Adrenal gland (tissue), 12 donors: ENCODE data around the gene CDH4. TPM values are rescaled to one million over a fixed set of nuclear protein-coding genes. Genes with fewer than 3 reads are reported as not detected.

ENCODE experiments used
- DNase-seq, 7 donors: peaks; one replicate each; pipeline ENCODE4 v3.0.0-alpha.2; 2019 to 2020
- H3K27ac ChIP-seq, 5 donors: fragments of 200-600 bp; sonication (generic) in 4 of 5; 1 replicate in 3 of 5; 2 replicates in 2 of 5; pipeline versions ENCODE4 v1.5.1 to v1.8.0; 2016 to 2020; ENCODE audit warnings: mild to moderate bottlenecking in 1 of 5
- H3K27me3 ChIP-seq: fragments of 200-600 bp; 2 replicates; pipeline ENCODE4 v1.8.0; 2021
- H3K36me3 ChIP-seq, 2 donors: fragments of 200-600 bp; replicated peaks in 1 of 2; 1 replicate in 1 of 2; 2 replicates in 1 of 2; pipeline versions ENCODE4 v1.5.1 to v1.8.0; 2018 to 2022
- H3K4me1 ChIP-seq, 2 donors: fragments of 200-600 bp; replicated peaks in 1 of 2; 1 replicate in 1 of 2; 2 replicates in 1 of 2; pipeline versions ENCODE4 v1.5.1 to v1.8.0; 2018 to 2021
- H3K4me3 ChIP-seq, 4 donors: fragments of 200-600 bp; sonication (generic) in 3 of 4; one replicate each; pipeline ENCODE4 v1.5.1; 2016 to 2018
- H3K9me3 ChIP-seq, 3 donors: fragments of 200-600 bp; sonication (generic) in 1 of 3; replicated peaks in 1 of 3; 1 replicate in 2 of 3; 2 replicates in 1 of 3; pipeline versions ENCODE4 v1.5.1 to v1.8.0; 2016 to 2021
- POLR2A ChIP-seq, 2 donors: fragments of 450-650 bp; IDR thresholded peaks; one replicate each; pipeline ENCODE4 v1.6.1; 2017; ENCODE audit warnings: antibody characterized with exemption in 2 of 2, mild to moderate bottlenecking in 2 of 2, moderate library complexity in 1 of 2
- WGBS, 4 donors: extraction: QIAGEN DNeasy Blood & Tissue Kit in 2 of 4; methylation state at CpG; one replicate each; pipeline versions ENCODE4 v1.1.5 to v1.1.7; 2013 to 2017; 5-methylcytosine and 5-hydroxymethylcytosine counted together
- intact Hi-C, 2 donors: fragments of 100-400 bp; cut with DNase I; formaldehyde crosslinking; loops; one replicate each; pipeline versions ENCODE4 v1.14.1 to v1.15.0; 2022 to 2023
- polyA plus RNA-seq, 3 donors: library from polyadenylated mRNA; stranded (reverse); fragments of 200-250 nt in 2 of 3; fragments of 350-450 nt in 1 of 3; fragmentation: Illumina TruSeq in 1 of 3; extraction: RNeasy Lipid Tissue Mini Kit (QIAGEN cat#74804) in 1 of 3; gene quantifications; one replicate each; pipeline ENCODE4 v1.2.3, GENCODE V29; 2013 to 2014
- total RNA-seq, 9 donors: library from RNA; depleted of rRNA in 4 of 9; stranded (reverse); fragments of >200 nt in 4 of 9; fragments of 120-200 nt in 1 of 9; fragmentation: NEBNext Ultra II Directional in 1 of 9; extraction: Animal tissue kit (Norgen Biotek cat#: 25700) in 1 of 9; gene quantifications; one replicate each; pipeline versions ENCODE4 v1.1.0 to v1.2.4, GENCODE V29; 2013 to 2023
- TF ChIP-seq, protein P1 (sequence below), 6 experiments: fragments of 450-650 bp in 4 of 6; fragments of 200-600 bp in 2 of 6; sonication (generic) in 1 of 6; IDR thresholded peaks; 1 replicate in 5 of 6; 2 replicates in 1 of 6; pipeline versions ENCODE4 v1.5.1 to v1.8.0; 2016 to 2021; ENCODE audit warnings: antibody characterized with exemption in 6 of 6, mild to moderate bottlenecking in 2 of 6, moderate library complexity in 1 of 6
- donor health status: healthy with polysubstance abuse.
- donor health status: Bipolar disorder and iron deficiency.
- donor health status: DM: yes; HTN: yes; CAD: no.
- donor health status: DM: no; HTN: no; CAD: no.
- donor health status: DM: no; HTN: no; CAD: no.
- donor health status: DM: yes; HTN: yes; CAD: no.

CDH4 gene
- total and polyA plus RNA-seq, 12 donors = 0.08 to 0.53 (median 0.20) TPM; not detected in 3

GRCh38 chr20:61408951-61409740, 157.1 kb downstream of the CDH4 start:
- DNase-seq = no peak
- H3K4me1 ChIP-seq = no peaks in the 10 kb centered on the region
- TF ChIP-seq, protein P1, sequence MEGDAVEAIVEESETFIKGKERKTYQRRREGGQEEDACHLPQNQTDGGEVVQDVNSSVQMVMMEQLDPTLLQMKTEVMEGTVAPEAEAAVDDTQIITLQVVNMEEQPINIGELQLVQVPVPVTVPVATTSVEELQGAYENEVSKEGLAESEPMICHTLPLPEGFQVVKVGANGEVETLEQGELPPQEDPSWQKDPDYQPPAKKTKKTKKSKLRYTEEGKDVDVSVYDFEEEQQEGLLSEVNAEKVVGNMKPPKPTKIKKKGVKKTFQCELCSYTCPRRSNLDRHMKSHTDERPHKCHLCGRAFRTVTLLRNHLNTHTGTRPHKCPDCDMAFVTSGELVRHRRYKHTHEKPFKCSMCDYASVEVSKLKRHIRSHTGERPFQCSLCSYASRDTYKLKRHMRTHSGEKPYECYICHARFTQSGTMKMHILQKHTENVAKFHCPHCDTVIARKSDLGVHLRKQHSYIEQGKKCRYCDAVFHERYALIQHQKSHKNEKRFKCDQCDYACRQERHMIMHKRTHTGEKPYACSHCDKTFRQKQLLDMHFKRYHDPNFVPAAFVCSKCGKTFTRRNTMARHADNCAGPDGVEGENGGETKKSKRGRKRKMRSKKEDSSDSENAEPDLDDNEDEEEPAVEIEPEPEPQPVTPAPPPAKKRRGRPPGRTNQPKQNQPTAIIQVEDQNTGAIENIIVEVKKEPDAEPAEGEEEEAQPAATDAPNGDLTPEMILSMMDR (IDR thresholded peaks at IDR 0.05) = no peak
- TF ChIP-seq POLR2A (IDR thresholded peaks at IDR 0.05) = no peak
- intact Hi-C loops = no loop called here
- no peak overlapping the region for H3K27ac ChIP-seq
- WGBS, 4 donors = 71 to 73% (median 71%) methylated on average over 20 of the region's 20 CpGs
- H3K9me3 ChIP-seq = no peaks in the 10 kb centered on the region
- H3K27me3 ChIP-seq = no peaks in the 10 kb centered on the region
- no peaks in the 10 kb centered on the region for H3K36me3 ChIP-seq
- no peak overlapping the region for H3K4me3 ChIP-seq

- 82 to 88% (median 84%) methylated on average over 2 to 4 of the region's 4 CpGs for WGBS, 4 donors
- intact Hi-C loops = no loop called here
These were observed 159.7 kb downstream of the CDH4 start for GRCh38 chr20:61411743-61412142.

DNA sequence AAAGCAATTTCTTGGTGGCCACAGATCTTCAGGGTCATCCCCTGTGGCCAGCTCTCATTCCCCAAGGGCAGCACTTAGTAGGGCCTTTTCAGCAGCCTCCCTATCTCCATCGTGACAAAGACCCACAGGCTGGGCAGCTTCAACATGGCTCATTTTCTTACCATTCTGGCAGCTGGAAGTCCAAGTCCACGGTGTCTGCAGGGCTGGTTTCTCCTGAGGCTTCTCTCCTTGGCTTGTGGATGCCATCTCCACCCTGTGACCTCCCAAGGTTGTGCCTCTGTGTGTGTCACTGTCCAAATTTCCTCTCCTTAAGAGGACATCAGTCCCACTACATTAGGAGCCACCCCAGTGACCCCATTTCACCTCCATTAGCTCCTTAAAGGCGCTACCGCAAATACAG, 161.7 kb downstream of the CDH4 start:
- no peak overlapping the region for H3K27ac ChIP-seq
- H3K36me3 ChIP-seq = no peaks in the 10 kb centered on the region
- H3K9me3 ChIP-seq = no peaks in the 10 kb centered on the region
- intact Hi-C loops = no loop called here
- WGBS, 4 donors = 81 to 92% (median 88%) methylated on average over 4 of the region's 4 CpGs
- H3K27me3 ChIP-seq = no peaks in the 10 kb centered on the region
- H3K4me1 ChIP-seq = no peaks in the 10 kb centered on the region
- no peak overlapping the region for H3K4me3 ChIP-seq
- TF ChIP-seq, protein P1 (IDR thresholded peaks at IDR 0.05) = no peak
- TF ChIP-seq POLR2A (IDR thresholded peaks at IDR 0.05) = no peak
- no peak for DNase-seq

More at GRCh38 chr20:61411743-61412142, 159.7 kb downstream of the CDH4 start:
- Histone ChIP-seq H3K27ac (no peak overlapping the region), H3K27me3 (no peaks in the 10 kb centered on the region), H3K4me3 (no peak overlapping the region), H3K9me3 (no peaks in the 10 kb centered on the region), H3K4me1 (no peaks in the 10 kb centered on the region), H3K36me3 (no peaks in the 10 kb centered on the region)
- no peak for TF ChIP-seq POLR2A (IDR thresholded peaks at IDR 0.05)
- TF ChIP-seq, protein P1 (IDR thresholded peaks at IDR 0.05) = no peak
- no peak for DNase-seq

DNA sequence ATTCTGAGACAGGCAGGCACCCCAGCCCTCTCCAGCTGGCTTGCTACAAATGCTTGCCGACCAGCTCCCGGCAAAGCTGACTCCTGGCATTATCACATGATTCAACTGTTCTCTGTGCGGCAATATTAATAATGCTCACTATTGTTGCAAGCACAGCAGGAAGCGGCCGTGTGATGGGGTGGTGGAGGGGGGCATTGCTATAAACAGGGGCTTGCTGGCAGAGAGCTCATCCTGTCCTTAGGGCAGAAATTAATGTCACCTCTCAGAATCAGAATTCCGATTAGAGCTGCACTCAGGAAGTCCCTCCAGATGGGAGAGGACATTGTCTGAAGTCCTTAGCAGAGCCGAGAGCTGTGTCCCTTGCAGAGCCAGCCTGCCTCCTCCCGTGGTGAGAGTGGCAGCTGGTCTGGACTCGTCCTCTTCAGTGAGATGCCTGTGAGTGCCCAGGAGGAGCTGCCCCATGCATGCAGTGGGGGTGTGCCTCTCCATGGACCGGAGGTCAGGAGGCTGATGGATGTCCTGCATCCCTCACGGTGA, 162.5 kb downstream of the CDH4 start:
- TF ChIP-seq, protein P1 (IDR thresholded peaks at IDR 0.05) = no peak
- no peak for TF ChIP-seq POLR2A (IDR thresholded peaks at IDR 0.05)
- no peaks in the 10 kb centered on the region for H3K27me3 ChIP-seq
- H3K9me3 ChIP-seq = no peaks in the 10 kb centered on the region
- intact Hi-C loops = no loop called here
- no peaks in the 10 kb centered on the region for H3K36me3 ChIP-seq
- H3K4me1 ChIP-seq = no peaks in the 10 kb centered on the region
- H3K27ac ChIP-seq = no peak overlapping the region
- H3K4me3 ChIP-seq = no peak overlapping the region
- 44 to 56% (median 47%) methylated on average over 8 to 11 of the region's 11 CpGs for WGBS, 4 donors
- DNase-seq = no peak
